ENCODE measurements around the gene PRKAB2. TPM values are rescaled to one million over a fixed set of nuclear protein-coding genes. Genes with fewer than 3 reads are reported as not detected.

Gene PRKAB2, protein sequence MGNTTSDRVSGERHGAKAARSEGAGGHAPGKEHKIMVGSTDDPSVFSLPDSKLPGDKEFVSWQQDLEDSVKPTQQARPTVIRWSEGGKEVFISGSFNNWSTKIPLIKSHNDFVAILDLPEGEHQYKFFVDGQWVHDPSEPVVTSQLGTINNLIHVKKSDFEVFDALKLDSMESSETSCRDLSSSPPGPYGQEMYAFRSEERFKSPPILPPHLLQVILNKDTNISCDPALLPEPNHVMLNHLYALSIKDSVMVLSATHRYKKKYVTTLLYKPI
- total RNA-seq = 10 to 100 TPM; 11.4 to 20.4 (median 15.8) TPM

DNA sequence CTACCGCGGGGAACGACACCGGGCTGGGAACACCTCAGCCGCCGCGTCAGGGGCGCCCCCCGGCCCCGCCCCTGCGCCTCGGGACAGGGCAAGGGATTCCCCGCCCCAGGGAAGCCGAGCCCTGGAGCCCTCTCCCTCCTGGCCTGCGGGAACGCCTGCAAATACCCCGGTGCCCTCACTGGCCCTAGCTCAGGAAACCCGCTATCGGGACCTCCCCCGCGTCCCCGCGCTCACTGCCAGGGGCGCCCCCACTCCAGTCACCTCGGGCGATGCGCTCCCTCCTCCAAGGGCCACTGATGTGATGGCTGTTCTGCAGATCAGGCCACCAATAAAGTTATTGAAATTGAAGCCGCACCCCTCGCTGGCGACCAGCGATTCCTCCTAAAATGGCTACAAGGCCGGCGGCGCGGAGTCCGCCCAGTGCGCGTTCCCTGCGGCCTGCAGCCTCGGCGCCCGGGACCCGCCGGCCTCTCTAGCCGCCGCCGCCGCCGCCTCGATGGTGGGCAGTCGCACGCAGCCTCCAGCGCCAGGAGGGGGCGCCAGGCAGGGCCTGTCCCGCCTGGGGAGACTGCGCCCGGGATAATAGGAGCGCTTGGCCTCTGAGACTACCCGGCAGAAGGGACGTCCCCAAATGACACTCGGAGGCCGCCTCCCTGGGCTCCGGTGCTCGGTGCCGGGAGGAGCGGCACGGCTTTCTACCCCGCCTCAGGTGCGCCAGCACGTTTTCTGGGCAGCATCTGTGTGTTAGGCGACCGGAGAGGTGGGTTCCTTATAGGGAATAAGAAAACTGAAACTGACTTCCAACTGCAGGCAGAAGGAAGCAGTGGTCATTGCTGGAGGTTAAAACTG lies at the start of gene PRKAB2:
PRKAB2 (minus strand) TSS at position 303 of the 849 bp plus-strand sequence. CDS start 326 bp downstream, outside the sequence.
- TF ChIP-seq, protein P1, sequence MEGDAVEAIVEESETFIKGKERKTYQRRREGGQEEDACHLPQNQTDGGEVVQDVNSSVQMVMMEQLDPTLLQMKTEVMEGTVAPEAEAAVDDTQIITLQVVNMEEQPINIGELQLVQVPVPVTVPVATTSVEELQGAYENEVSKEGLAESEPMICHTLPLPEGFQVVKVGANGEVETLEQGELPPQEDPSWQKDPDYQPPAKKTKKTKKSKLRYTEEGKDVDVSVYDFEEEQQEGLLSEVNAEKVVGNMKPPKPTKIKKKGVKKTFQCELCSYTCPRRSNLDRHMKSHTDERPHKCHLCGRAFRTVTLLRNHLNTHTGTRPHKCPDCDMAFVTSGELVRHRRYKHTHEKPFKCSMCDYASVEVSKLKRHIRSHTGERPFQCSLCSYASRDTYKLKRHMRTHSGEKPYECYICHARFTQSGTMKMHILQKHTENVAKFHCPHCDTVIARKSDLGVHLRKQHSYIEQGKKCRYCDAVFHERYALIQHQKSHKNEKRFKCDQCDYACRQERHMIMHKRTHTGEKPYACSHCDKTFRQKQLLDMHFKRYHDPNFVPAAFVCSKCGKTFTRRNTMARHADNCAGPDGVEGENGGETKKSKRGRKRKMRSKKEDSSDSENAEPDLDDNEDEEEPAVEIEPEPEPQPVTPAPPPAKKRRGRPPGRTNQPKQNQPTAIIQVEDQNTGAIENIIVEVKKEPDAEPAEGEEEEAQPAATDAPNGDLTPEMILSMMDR (IDR thresholded peaks at IDR 0.05; ENCODE audit: low read depth) = no peak

DNA sequence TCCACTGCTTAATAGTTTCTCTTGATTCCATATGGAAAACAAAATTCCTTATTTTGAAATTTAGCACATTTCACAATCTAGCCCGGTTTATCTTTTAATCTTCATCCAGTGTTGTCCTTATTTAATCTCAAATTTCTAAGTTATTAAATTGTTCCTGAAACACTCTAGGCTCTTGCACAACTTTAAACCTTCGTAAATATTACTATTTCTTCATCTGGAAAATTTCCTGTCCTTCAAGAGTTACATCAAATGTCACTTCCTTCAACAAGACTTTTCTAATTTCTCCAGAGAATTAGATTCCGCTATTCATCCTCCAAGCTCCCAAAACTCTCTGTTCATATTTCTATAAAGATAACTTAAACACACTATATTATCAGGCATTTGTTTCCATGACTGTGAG lies 46.3 kb upstream of the PRKAB2 start:
- TF ChIP-seq, protein P1 (IDR thresholded peaks at IDR 0.05; ENCODE audit: low read depth) = no peak

DNA sequence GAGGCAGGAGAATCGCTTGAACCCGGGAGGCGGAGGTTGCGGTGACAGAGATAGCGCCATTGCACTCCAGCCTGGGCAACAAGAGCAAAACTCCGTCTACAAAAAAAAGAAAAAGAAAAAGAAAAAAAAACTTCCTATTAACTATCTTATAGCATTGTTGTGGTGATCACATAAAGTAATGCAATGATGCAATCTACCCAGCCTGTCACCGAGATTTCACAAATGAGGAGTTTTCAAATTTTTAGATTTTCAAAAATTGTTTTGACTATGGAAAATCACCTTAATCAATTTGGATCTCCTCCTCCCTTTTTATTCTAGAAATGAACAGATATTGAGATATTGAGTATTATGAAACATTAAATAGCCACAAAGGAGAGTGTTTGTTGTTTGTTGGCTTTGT lies 44.9 kb upstream of the PRKAB2 start:
- TF ChIP-seq, protein P1 (IDR thresholded peaks at IDR 0.05; ENCODE audit: low read depth) = no peak

DNA sequence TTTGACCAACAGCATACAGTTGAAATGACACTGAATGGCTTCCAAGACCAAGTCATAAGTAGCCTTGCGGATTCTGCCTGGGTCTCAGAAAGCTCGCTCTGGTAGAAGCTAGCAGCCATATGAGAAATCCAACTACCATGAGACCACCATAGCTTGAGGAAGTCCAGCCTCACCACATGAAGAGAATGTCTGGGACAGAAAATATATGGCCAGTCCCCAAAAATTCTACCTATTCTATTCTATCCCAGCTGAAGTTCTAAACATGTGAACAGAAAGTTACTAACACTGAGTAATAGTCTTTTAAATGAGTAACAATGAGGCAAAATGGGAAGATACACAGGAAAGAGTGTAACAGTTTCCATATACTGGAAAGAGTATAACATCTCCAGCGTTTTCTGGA lies 43.9 kb upstream of the PRKAB2 start:
- TF ChIP-seq, protein P1 (IDR thresholded peaks at IDR 0.05; ENCODE audit: low read depth) = no peak

DNA sequence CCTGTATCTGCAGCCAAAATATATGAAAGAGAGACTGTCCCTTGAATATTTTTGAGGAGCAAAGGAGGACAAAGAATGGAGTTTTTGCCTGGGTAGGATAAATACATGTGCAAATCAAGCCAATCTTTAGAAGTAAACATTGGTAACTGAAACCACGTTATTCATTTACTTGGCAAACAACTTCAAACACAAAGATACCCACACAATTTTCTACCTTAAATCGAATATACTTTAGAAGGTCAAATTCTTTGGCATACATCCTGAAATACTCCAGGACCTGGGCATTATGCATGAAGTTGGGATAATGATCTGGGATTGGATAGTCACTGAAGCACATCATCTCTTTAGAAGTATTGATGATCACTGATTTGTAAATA lies 43.3 kb upstream of the PRKAB2 start:
- TF ChIP-seq, protein P1 (IDR thresholded peaks at IDR 0.05; ENCODE audit: low read depth) = no peak

DNA sequence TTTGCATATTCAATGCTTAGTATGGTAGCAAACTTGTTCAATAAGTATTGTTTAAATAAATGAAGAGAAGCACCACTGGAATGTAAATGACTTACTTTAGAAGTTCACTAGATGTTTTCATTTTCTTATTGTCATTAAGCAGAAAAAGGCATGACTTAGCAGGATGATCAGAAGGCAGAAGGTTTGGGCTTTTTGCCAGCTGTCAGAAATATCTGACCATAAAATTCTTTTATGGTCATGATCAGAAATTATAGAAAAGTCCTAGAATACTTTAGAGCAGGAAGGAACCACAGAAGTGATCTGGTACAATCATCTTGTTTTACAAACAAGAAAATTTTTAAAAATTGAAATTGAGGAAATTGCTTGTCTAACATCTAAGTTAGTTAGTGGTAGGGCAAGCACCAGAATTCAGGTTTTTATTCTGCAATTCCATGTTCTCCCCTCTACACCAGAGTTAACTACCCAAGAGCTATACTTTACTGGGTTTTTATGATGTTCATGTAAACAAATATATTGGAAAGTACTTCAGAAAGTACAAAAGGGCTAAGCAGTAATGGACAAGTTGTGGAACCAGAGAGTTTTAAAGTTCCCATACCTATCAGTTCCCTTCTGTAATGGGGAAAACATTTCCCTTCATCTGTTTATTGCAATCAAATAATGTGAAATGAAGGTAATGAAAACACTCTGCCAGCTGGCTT lies 42.7 kb upstream of the PRKAB2 start:
- TF ChIP-seq, protein P1 (IDR thresholded peaks at IDR 0.05; ENCODE audit: low read depth) = no peak

DNA sequence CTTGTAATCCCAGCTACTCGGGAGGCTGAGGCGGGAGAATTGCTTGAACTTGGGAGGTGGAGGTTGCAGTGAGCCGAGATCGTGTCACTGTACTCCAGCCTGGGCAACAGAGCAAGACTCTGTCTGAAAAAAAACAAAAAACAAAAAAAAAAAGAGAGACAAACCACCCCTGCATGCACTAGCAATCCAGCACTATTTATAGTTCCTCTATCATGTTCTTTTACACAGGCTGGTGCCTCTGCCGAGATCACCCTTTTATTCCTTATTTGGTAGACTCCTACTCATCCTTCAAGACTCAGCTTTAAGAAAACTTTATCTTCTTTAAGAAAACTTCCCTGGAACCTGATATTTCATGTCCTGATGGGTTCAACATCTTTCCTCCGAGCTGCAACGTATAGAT lies 42.1 kb upstream of the PRKAB2 start:
- TF ChIP-seq, protein P1 (IDR thresholded peaks at IDR 0.05; ENCODE audit: low read depth) = no peak
